ENCODE data around the gene TMEM131.
"Not testable (repeated sequence)": the region's sequence is repeated elsewhere in the genome, so short reads cannot be mapped to it uniquely, and the experiment has no call there.

Gene TMEM131, protein sequence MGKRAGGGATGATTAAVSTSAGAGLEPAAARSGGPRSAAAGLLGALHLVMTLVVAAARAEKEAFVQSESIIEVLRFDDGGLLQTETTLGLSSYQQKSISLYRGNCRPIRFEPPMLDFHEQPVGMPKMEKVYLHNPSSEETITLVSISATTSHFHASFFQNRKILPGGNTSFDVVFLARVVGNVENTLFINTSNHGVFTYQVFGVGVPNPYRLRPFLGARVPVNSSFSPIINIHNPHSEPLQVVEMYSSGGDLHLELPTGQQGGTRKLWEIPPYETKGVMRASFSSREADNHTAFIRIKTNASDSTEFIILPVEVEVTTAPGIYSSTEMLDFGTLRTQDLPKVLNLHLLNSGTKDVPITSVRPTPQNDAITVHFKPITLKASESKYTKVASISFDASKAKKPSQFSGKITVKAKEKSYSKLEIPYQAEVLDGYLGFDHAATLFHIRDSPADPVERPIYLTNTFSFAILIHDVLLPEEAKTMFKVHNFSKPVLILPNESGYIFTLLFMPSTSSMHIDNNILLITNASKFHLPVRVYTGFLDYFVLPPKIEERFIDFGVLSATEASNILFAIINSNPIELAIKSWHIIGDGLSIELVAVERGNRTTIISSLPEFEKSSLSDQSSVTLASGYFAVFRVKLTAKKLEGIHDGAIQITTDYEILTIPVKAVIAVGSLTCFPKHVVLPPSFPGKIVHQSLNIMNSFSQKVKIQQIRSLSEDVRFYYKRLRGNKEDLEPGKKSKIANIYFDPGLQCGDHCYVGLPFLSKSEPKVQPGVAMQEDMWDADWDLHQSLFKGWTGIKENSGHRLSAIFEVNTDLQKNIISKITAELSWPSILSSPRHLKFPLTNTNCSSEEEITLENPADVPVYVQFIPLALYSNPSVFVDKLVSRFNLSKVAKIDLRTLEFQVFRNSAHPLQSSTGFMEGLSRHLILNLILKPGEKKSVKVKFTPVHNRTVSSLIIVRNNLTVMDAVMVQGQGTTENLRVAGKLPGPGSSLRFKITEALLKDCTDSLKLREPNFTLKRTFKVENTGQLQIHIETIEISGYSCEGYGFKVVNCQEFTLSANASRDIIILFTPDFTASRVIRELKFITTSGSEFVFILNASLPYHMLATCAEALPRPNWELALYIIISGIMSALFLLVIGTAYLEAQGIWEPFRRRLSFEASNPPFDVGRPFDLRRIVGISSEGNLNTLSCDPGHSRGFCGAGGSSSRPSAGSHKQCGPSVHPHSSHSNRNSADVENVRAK (N-terminal part only)

GRCh38 chr2:97995734-97996624, at the start of gene TMEM131:
TMEM131 (minus strand) TSS chr2:97995948; CDS start chr2:97995662, 286 bp downstream.
- DNase-seq = peak; percentile 59 to 99 (median 92)

DNA sequence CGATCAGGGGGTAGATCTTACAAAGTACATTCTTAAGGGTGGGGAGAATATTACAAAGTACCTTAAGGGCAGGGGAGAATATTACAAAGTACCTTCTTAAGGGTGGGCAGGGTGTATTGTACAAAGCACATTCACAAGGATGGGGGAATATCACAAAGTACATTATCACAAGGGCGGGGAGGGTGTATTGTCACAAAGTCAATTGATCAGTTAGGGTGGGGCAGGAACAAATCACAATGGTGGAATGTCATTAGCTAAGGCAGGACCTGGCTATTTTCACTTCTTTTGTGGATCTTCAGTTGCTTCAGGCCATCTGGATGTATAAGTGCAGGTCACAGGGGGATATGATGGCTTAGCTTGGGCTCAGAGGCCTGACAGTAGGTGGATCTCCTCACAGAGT, 49.0 kb upstream of the TMEM131 start:
- not testable (repeated sequence) for DNase-seq

DNA sequence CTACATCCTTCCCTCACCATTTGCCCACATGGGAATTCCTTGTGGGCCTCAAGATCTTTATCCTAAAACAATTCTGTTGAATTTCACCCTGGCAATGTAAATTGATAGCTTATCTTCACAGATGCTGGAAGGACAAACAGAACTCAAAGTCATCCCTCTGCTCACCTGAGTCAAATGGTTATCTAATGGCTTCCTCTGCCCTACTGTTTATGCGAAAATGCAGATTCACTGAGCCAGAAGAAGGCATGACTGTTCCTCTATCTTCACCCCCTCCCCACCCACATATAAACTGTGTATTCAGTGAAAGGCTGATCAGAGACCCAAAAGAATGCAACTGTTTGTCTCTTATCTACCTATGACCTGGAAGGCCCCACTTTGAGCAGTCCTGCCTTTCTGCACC, 47.4 kb upstream of the TMEM131 start:
- no peak for DNase-seq

DNA sequence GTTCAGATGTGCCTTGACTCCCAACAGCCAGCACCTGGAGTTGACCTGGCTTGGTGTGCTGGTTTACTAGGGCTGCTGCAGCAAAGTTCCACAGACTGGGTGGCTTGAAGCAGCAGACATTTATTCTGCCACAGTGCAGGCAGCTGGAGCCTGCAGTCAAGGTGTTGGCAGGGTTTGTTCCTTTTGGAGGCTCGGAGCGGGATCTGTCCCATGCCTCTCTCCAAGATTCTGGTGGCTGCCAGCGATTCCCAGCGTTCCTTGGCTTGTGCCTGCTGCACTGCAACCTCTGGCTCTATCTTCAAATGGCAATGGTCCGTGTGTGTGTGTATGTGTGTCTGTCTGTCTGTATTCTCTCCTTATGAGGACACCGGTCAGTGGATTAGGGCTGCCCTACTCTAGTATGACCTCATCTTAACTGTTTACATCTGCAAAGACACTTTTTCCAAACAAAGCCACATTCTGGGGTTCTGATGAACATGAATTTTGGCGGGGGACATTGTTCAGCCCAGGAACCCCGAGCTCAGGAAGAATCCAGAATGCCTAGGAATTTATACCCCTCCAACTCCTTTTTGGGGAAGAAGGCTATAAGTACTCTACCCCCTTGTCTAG, 44.7 kb upstream of the TMEM131 start:
- no peak for DNase-seq

- peak in 1 of 56 donors; percentile 0 for DNase-seq
These were observed 43.5 kb upstream of the TMEM131 start for GRCh38 chr2:98039085-98039756.

- DNase-seq = no peak
These were observed 42.1 kb upstream of the TMEM131 start for GRCh38 chr2:98037666-98038336.

GRCh38 chr2:98037206-98037605, 41.5 kb upstream of the TMEM131 start:
- no peak for DNase-seq

DNA sequence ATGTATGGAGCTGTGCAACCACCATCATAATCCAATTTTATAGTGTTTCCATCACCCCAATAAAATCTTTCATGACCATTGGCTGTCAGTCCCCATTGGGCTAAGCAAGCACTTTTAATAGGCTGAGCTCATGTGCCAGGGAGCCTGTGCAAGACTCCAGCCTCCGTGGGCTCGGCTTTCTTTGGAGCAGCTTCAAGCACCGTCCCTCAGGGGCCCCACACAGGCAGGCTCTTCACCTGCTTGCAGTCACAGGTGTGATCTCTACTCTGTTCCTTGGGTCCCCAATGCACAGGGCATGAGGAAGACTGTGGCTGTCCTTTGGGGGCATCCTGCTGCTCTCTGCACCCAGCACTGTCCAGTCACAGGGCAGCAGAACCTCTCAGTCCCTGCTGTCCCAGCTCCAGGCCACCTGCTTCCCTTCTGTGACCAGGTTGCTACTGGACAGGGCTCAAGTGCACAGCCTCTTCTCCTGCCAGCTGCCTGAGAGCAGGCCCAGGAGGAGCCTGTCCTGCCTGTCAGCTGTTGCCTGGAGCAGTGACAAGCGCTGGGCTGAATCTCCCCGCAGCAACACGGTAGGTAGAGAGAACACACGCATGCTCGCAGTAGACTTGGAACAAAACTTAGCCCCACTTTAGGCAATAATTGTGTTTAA, 40.7 kb upstream of the TMEM131 start:
- DNase-seq = no peak

DNA sequence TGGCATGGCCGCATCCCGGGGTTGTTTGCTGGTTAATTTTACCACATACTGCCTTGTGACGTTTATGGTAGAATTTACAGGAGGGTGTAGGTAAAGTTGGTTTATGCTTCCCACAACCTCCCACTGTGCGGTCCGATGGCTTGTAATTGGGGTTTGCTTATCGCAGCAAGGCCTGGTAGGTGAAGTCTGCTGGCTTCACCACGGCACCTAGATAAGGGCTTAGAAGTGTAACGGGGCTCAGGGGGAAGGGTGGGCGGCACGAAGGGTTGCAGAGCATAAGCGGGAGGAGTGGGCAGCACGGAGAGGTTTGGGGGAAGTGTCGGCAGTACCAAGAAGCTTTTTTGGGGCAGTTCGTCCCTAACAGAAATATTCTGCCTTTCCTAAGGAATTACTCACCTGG, 39.0 kb upstream of the TMEM131 start:
- no peak for DNase-seq

DNA sequence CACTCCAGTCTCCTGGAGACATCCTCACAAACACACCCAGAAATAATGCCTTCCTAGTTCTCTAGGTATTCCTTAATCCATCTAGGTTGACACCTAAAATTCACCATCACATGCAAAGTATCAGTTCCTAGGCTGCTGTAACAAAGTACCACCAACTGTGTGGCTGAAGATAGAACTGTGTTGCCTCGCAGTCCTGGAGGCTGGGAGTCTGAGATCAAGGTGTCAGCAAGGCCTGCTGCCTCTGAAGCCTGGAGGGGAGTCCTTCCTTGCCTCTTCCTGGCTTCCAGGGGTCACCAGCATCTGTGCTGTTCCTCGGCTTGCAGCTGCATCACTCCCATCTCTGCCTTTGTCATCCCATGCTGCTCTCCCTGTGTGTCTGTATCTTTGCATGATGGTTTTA, 36.3 kb upstream of the TMEM131 start:
- DNase-seq = no peak

DNA sequence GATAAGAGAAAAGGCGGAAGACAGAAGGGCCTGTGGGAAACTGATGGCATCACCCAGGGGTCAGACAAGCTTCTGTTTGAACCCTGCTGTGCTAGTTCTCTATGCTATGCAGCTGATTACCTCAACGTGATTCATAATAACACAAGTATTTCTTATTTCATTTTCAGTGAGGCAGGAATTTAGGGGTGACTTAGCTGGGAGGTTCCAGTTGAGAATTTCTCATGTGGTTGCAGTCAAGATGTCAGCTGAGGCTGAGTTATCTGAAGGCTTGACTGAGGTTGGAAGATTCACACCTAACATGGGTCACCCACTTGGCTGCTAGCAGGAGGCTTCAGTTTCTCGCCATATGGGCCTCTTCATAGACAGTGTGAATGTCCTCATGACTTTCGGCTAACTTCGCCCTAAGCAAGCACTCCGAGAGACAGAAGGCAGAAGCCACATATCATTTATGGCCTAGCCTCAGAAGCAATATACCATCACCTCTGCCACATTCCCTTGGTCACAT, 34.0 kb upstream of the TMEM131 start:
- no peak for DNase-seq

DNA sequence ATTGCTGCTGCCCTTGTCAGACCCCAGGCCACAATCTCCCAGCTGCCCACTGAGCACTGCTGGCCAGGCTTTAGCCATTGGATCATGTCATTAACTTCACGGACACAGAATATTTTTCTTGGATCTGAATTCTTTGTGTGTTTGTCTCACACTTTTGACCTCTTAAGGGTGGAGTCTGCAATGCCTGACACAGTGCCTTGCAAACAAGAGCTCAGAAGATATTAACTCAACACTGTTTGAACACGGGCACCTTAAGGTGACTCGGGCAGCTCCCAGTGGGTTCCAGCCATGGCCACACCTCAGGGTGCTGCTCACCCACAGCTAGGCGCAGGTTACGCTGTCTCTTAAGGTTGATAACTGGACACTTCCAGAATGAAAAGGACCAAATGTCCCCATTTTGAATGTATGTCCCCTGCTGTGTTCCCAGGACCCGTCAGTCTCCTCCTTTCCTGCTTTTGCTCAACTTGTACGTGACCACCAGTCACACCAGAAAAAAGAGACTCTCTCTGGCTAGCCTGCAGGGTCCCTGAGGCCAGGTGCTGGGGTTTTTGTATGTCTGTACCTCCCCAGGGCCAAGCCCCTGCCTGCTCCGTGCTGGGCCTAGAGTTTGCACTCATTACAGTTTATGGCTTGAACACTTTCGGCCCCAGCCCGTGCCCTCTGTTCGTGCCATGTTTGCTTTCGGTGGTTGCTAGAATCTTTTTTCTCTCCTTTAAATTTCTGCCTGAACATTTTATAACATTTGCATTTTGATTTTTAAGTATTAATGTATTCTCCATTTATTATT, 33.4 kb upstream of the TMEM131 start:
- no peak for DNase-seq

GRCh38 chr2:98028101-98028561, 32.4 kb upstream of the TMEM131 start:
- no peak for DNase-seq

GRCh38 chr2:98027538-98027937, 31.8 kb upstream of the TMEM131 start:
- no peak for DNase-seq

DNA sequence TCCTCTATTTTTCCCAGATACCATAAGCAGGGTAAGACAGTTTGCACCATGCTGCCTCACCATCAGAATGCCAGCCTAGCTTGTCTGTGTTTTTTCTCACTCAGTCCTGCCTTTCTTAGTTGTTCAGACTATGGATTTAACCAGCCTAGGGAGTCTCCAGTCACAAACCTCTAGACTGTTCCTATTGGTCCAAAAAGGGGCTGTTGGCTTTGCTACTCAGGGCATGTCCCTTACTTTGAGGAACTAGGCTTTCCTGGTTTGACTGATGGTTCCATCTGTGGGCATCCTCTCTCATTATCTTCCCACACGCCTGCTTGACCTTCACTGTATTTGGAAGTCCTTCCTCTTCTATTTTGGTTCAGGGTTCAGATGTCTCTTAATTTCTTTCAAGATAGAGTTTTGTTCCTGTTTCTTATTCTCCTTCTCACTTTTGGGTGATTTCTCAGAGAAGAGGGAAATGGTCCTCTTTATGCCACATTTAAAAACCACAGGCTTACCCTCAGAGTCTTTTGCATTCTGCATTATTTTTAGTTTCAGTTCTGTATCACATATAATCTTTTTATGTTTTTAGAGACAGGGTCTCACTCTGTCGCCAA, 31.3 kb upstream of the TMEM131 start:
- peak in 2 of 56 donors; percentile 3 to 30 for DNase-seq

- DNase-seq = no peak
These were observed 30.5 kb upstream of the TMEM131 start for GRCh38 chr2:98026292-98026691.

Measured in nucleus accumbens (tissue), 56 donors.